ENCODE results near the gene ACP7.
"Not testable (repeated sequence)": the region's sequence is repeated elsewhere in the genome, so short reads cannot be mapped to it uniquely, and the experiment has no call there.

Gene ACP7

GRCh38 chr19:39133431-39134270 lies 49.5 kb downstream of the ACP7 start:
- no peak for FAIRE-seq

GRCh38 chr19:39135701-39136100 lies 51.5 kb downstream of the ACP7 start:
- no peak for FAIRE-seq

GRCh38 chr19:39136225-39136940 lies 52.2 kb downstream of the ACP7 start:
- FAIRE-seq: no peak

GRCh38 chr19:39137131-39137530 lies 53.0 kb downstream of the ACP7 start:
- FAIRE-seq: no peak

- no peak for FAIRE-seq
Measured at GRCh38 chr19:39138221-39139211, 54.3 kb downstream of the ACP7 start.

GRCh38 chr19:39139305-39139874 lies 55.2 kb downstream of the ACP7 start:
- no peak for FAIRE-seq

- FAIRE-seq: no peak
Measured at GRCh38 chr19:39139971-39140453, 55.8 kb downstream of the ACP7 start.

GRCh38 chr19:39140594-39140993 lies 56.4 kb downstream of the ACP7 start:
- no peak for FAIRE-seq

GRCh38 chr19:39141929-39142328 lies 57.8 kb downstream of the ACP7 start:
- no peak for FAIRE-seq

- no peak for FAIRE-seq
Measured at GRCh38 chr19:39142630-39143029, 58.5 kb downstream of the ACP7 start.

- not testable (repeated sequence) for FAIRE-seq
Measured at GRCh38 chr19:39143757-39144289, 59.7 kb downstream of the ACP7 start.

- no peak for FAIRE-seq
Measured at GRCh38 chr19:39144290-39145071, 60.3 kb downstream of the ACP7 start.

- FAIRE-seq: no peak
Measured at GRCh38 chr19:39145180-39145953, 61.2 kb downstream of the ACP7 start.

- FAIRE-seq: no peak
Measured at GRCh38 chr19:39146091-39146490, 61.9 kb downstream of the ACP7 start.

GRCh38 chr19:39146686-39147450 lies 62.7 kb downstream of the ACP7 start:
- FAIRE-seq: no peak

GRCh38 chr19:39147480-39147879 lies 63.3 kb downstream of the ACP7 start:
- FAIRE-seq: no peak

- no peak for FAIRE-seq
Measured at GRCh38 chr19:39148939-39149529, 64.9 kb downstream of the ACP7 start.

- no peak for FAIRE-seq
Measured at GRCh38 chr19:39150235-39150634, 66.1 kb downstream of the ACP7 start.

Measured in islet of Langerhans (tissue), 1 donor.